COR-L47 (cell line): ENCODE data around the gene RSPH6A.
A peak's percentile ranks its signal among the peaks of the same experiment; 100 is the strongest.

Experiments used
- DNase-seq: peaks from one replicate; lab custom pipeline; 2025; lab: John Stamatoyannopoulos, UW

Gene RSPH6A

GRCh38 chr19:45814851-45815480, at the start of gene RSPH6A:
RSPH6A (minus strand) TSS chr19:45815308; CDS start chr19:45815176, 132 bp downstream.
- no peak for DNase-seq

- no peak for DNase-seq
These were observed 49.5 kb upstream of the RSPH6A start for GRCh38 chr19:45864629-45865082.

- peak; percentile 37 for DNase-seq
These were observed 48.9 kb upstream of the RSPH6A start, which contains the start of gene FOXA3 for GRCh38 chr19:45863840-45864628. FOXA3 (plus strand) TSS chr19:45864326; CDS start chr19:45864457, 131 bp downstream.

- no peak for DNase-seq
These were observed 48.3 kb upstream of the RSPH6A start for GRCh38 chr19:45863335-45863839.

- peak; percentile 99 for DNase-seq
These were observed 47.6 kb upstream of the RSPH6A start, which contains the start of gene SYMPK for GRCh38 chr19:45862564-45863334. SYMPK (minus strand) TSS chr19:45863147; CDS start chr19:45854495, 8,652 bp downstream.

- no peak for DNase-seq
These were observed 47.1 kb upstream of the RSPH6A start for GRCh38 chr19:45862271-45862563.

GRCh38 chr19:45860359-45861259, 45.5 kb upstream of the RSPH6A start:
- DNase-seq: no peak

- no peak for DNase-seq
These were observed 39.2 kb upstream of the RSPH6A start for GRCh38 chr19:45854167-45854778.

GRCh38 chr19:45852983-45853382, 37.9 kb upstream of the RSPH6A start:
- DNase-seq: no peak

GRCh38 chr19:45852145-45852750, 37.1 kb upstream of the RSPH6A start:
- no peak for DNase-seq

GRCh38 chr19:45848922-45849321, 33.8 kb upstream of the RSPH6A start:
- no peak for DNase-seq

GRCh38 chr19:45847663-45848062, 32.6 kb upstream of the RSPH6A start:
- no peak for DNase-seq

GRCh38 chr19:45842198-45842597, 27.1 kb upstream of the RSPH6A start:
- DNase-seq: no peak

GRCh38 chr19:45834970-45835369, 19.9 kb upstream of the RSPH6A start:
- DNase-seq: no peak

- DNase-seq: no peak
These were observed 13.8 kb upstream of the RSPH6A start for GRCh38 chr19:45828945-45829344.

- DNase-seq: no peak
These were observed 13.4 kb upstream of the RSPH6A start for GRCh38 chr19:45828523-45828922.

GRCh38 chr19:45827459-45828093, 12.5 kb upstream of the RSPH6A start:
- DNase-seq: no peak

- no peak for DNase-seq
These were observed 11.8 kb upstream of the RSPH6A start for GRCh38 chr19:45826934-45827333.

- DNase-seq: no peak
These were observed 11.1 kb upstream of the RSPH6A start for GRCh38 chr19:45825917-45826893.
